Effector CD8-positive, alpha-beta T cell (primary cell): ENCODE data around the gene KRTAP5-1.

Experiments
- DNase-seq: peaks from one replicate; lab custom pipeline; 2025; lab: John Stamatoyannopoulos, UW

KRTAP5-1 gene

GRCh38 chr11:1560649-1561251, 24.3 kb downstream of the KRTAP5-1 start:
- DNase-seq, result no peak

GRCh38 chr11:1560002-1560648, 25.0 kb downstream of the KRTAP5-1 start:
- no peak for DNase-seq

- no peak for DNase-seq
Measured at GRCh38 chr11:1559111-1559951, 25.8 kb downstream of the KRTAP5-1 start.

- no peak for DNase-seq
Measured at GRCh38 chr11:1558775-1559110, 26.3 kb downstream of the KRTAP5-1 start.

- no peak for DNase-seq
Measured at GRCh38 chr11:1557904-1558774, 26.9 kb downstream of the KRTAP5-1 start.

- no peak for DNase-seq
Measured at GRCh38 chr11:1557051-1557884, 27.8 kb downstream of the KRTAP5-1 start.

GRCh38 chr11:1556278-1556902, 28.7 kb downstream of the KRTAP5-1 start:
- no peak for DNase-seq

GRCh38 chr11:1555713-1556153, 29.4 kb downstream of the KRTAP5-1 start:
- no peak for DNase-seq

- no peak for DNase-seq
Measured at GRCh38 chr11:1554981-1555712, 29.9 kb downstream of the KRTAP5-1 start.

- no peak for DNase-seq
Measured at GRCh38 chr11:1553808-1554594, 31.1 kb downstream of the KRTAP5-1 start.

GRCh38 chr11:1549338-1550330, 35.4 kb downstream of the KRTAP5-1 start:
- no peak for DNase-seq

- no peak for DNase-seq
Measured at GRCh38 chr11:1548221-1549070, 36.6 kb downstream of the KRTAP5-1 start.

GRCh38 chr11:1547467-1548098, 37.5 kb downstream of the KRTAP5-1 start:
- DNase-seq, result no peak

- no peak for DNase-seq
Measured at GRCh38 chr11:1546536-1547466, 38.3 kb downstream of the KRTAP5-1 start.

- DNase-seq, result no peak
Measured at GRCh38 chr11:1546077-1546535, 39.0 kb downstream of the KRTAP5-1 start.
